Spinal cord (tissue), 10 donors: Measurements from ENCODE around the gene CNGA3. TPM values are rescaled to one million over a fixed set of nuclear protein-coding genes. Genes with fewer than 3 reads are reported as not detected.

Source experiments
- DNase-seq, 6 donors: peaks; one replicate each; pipeline versions ENCODE4 v3.0.0 to v3.0.0-alpha.2; 2013 to 2015; ENCODE audit warnings: low spot score in 6 of 6, low read depth in 4 of 6
- H3K27ac ChIP-seq: one replicate; pipeline ENCODE4 v1.5.1; 2013; ENCODE audit warnings: low read depth, low read length, control low read depth
- H3K27me3 ChIP-seq: one replicate; pipeline ENCODE4 v1.6.1; 2013; ENCODE audit warnings: low read length; ENCODE audit not compliant: control insufficient read depth, insufficient read depth
- H3K36me3 ChIP-seq: one replicate; pipeline ENCODE4 v1.6.1; 2013; ENCODE audit warnings: low read length; ENCODE audit not compliant: control insufficient read depth, insufficient read depth
- H3K4me1 ChIP-seq: one replicate; pipeline ENCODE4 v1.6.1; 2013; ENCODE audit warnings: low read length; ENCODE audit not compliant: control insufficient read depth, insufficient read depth
- H3K4me3 ChIP-seq: one replicate; pipeline ENCODE4 v1.5.1; 2013; ENCODE audit warnings: low read depth, low read length, control low read depth
- H3K9me3 ChIP-seq: one replicate; pipeline ENCODE4 v1.6.1; 2013; ENCODE audit warnings: low read length; ENCODE audit not compliant: control insufficient read depth, insufficient read depth
- WGBS: methylation state at CpG from one replicate; pipeline ENCODE4 v1.1.5; 2013; ENCODE audit warnings: missing lambda C conversion rate; ENCODE audit not compliant: insufficient coverage; 5-methylcytosine and 5-hydroxymethylcytosine counted together
- polyA plus RNA-seq, 2 donors: library from polyadenylated mRNA; unstranded; fragments of 120-200 nt; gene quantifications; one replicate each; pipeline ENCODE4 v1.2.1, GENCODE V29; 2013; ENCODE audit not compliant: insufficient read length in 2 of 2
- total RNA-seq, 2 donors: library from RNA; depleted of rRNA in 1 of 2; stranded (reverse); fragments of 120-200 nt in 1 of 2; fragments of >200 nt in 1 of 2; gene quantifications; one replicate each; pipeline versions ENCODE4 v1.2.3 to v1.2.4, GENCODE V29; 2013 to 2014
- donor health status: healthy.

Gene CNGA3
- total and polyA plus RNA-seq, 4 donors, result 4.9 to 15.2 (median 7.3) TPM

- Histone ChIP-seq H3K4me3 (no peak overlapping the region), H3K9me3 (no peaks in the 10 kb centered on the region), H3K27me3 (peaks cover 43% of the 10 kb centered on the region), H3K27ac (no peak overlapping the region), H3K36me3 (no peaks in the 10 kb centered on the region), H3K4me1 (peaks cover 27% of the 10 kb centered on the region)
- WGBS, result 6% methylated on average over 9 of the region's 15 CpGs
- DNase-seq, result peak in 5 of 6 donors; percentile 59 to 96 (median 76)
These were observed 1.9 kb downstream of the CNGA3 start for GRCh38 chr2:98348066-98348561.

- Histone ChIP-seq H3K27ac (no peak overlapping the region), H3K9me3 (peaks cover 2% of the 10 kb centered on the region), H3K27me3 (peaks cover 32% of the 10 kb centered on the region), H3K4me1 (peaks cover 27% of the 10 kb centered on the region), H3K4me3 (no peak overlapping the region), H3K36me3 (no peaks in the 10 kb centered on the region)
- DNase-seq, result no peak
- no CpG with 5 or more reads among the region's 1 CpG for WGBS
These were observed 4.2 kb downstream of the CNGA3 start for GRCh38 chr2:98350411-98350810.

GRCh38 chr2:98355881-98356280 is 9.6 kb downstream of the CNGA3 start:
- no peak for DNase-seq
- H3K4me1 ChIP-seq, result no peaks in the 10 kb centered on the region
- no peak overlapping the region for H3K4me3 ChIP-seq
- no peak overlapping the region for H3K27ac ChIP-seq
- 34% methylated on average over 2 of the region's 3 CpGs for WGBS
- no peaks in the 10 kb centered on the region for H3K36me3 ChIP-seq
- peaks cover 2% of the 10 kb centered on the region for H3K9me3 ChIP-seq
- no peaks in the 10 kb centered on the region for H3K27me3 ChIP-seq

- Histone ChIP-seq H3K36me3 (no peaks in the 10 kb centered on the region), H3K27ac (no peak overlapping the region), H3K27me3 (no peaks in the 10 kb centered on the region), H3K4me1 (no peaks in the 10 kb centered on the region), H3K4me3 (no peak overlapping the region), H3K9me3 (peaks cover 2% of the 10 kb centered on the region)
- no CpG with 5 or more reads among the region's 7 CpGs for WGBS
- DNase-seq, result no peak
These were observed 10.5 kb downstream of the CNGA3 start for GRCh38 chr2:98356729-98357128.

GRCh38 chr2:98357849-98358248 is 11.6 kb downstream of the CNGA3 start:
- H3K27ac ChIP-seq, result no peak overlapping the region
- no peak overlapping the region for H3K4me3 ChIP-seq
- 85% methylated on average over 3 of the region's 3 CpGs for WGBS
- H3K36me3 ChIP-seq, result no peaks in the 10 kb centered on the region
- H3K27me3 ChIP-seq, result no peaks in the 10 kb centered on the region
- no peak for DNase-seq
- no peaks in the 10 kb centered on the region for H3K4me1 ChIP-seq
- H3K9me3 ChIP-seq, result peaks cover 2% of the 10 kb centered on the region

GRCh38 chr2:98359986-98360385 is 13.7 kb downstream of the CNGA3 start:
- Histone ChIP-seq H3K27me3 (no peaks in the 10 kb centered on the region), H3K4me3 (no peak overlapping the region), H3K27ac (no peak overlapping the region), H3K36me3 (no peaks in the 10 kb centered on the region), H3K4me1 (no peaks in the 10 kb centered on the region), H3K9me3 (no peaks in the 10 kb centered on the region)
- WGBS, result no CpG with 5 or more reads among the region's 1 CpG
- DNase-seq, result no peak

GRCh38 chr2:98367721-98368120 is 21.5 kb downstream of the CNGA3 start:
- Histone ChIP-seq H3K4me3 (no peak overlapping the region), H3K9me3 (peaks cover 2% of the 10 kb centered on the region), H3K4me1 (peaks cover 3% of the 10 kb centered on the region), H3K27ac (no peak overlapping the region), H3K27me3 (no peaks in the 10 kb centered on the region), H3K36me3 (no peaks in the 10 kb centered on the region)
- no peak for DNase-seq
- WGBS, result no CpG with 5 or more reads among the region's 1 CpG

- no peaks in the 10 kb centered on the region for H3K36me3 ChIP-seq
- H3K4me3 ChIP-seq, result no peak overlapping the region
- 97% methylated on average over 3 of the region's 9 CpGs for WGBS
- no peak overlapping the region for H3K27ac ChIP-seq
- H3K9me3 ChIP-seq, result peaks cover 2% of the 10 kb centered on the region
- H3K27me3 ChIP-seq, result no peaks in the 10 kb centered on the region
- peaks cover 3% of the 10 kb centered on the region for H3K4me1 ChIP-seq
- DNase-seq, result no peak
These were observed 23.5 kb downstream of the CNGA3 start for GRCh38 chr2:98369710-98370239.

GRCh38 chr2:98372121-98372520 is 25.9 kb downstream of the CNGA3 start:
- Histone ChIP-seq H3K27ac (no peak overlapping the region), H3K27me3 (no peaks in the 10 kb centered on the region), H3K9me3 (peaks cover 2% of the 10 kb centered on the region), H3K4me3 (no peak overlapping the region), H3K4me1 (peaks cover 17% of the 10 kb centered on the region), H3K36me3 (no peaks in the 10 kb centered on the region)
- no peak for DNase-seq
- 85% methylated on average over 4 of the region's 4 CpGs for WGBS

GRCh38 chr2:98372579-98372978 is 26.3 kb downstream of the CNGA3 start:
- no peak for DNase-seq
- no peaks in the 10 kb centered on the region for H3K36me3 ChIP-seq
- 59% methylated on average over 4 of the region's 5 CpGs for WGBS

More at GRCh38 chr2:98372579-98372978, 26.3 kb downstream of the CNGA3 start:
- Histone ChIP-seq H3K27me3 (no peaks in the 10 kb centered on the region), H3K4me1 (peaks cover 22% of the 10 kb centered on the region), H3K4me3 (no peak overlapping the region), H3K9me3 (peaks cover 2% of the 10 kb centered on the region), H3K27ac (no peak overlapping the region)
